OCI-LY1 (cell line): ENCODE measurements around the gene ZNF3.

Source experiments
- CTCF ChIP-seq: fragments of 200-600 bp; sonication (generic), shearing (Covaris generic); IDR thresholded peaks from 2 replicates; pipeline ENCODE4 v1.5.1; 2017; ENCODE audit warnings: mild to moderate bottlenecking, antibody characterized with exemption, low read length, moderate library complexity, mixed read lengths
- EZH2 ChIP-seq: fragments of 200-600 bp; sonication (generic), shearing (Covaris generic); IDR thresholded peaks from 2 replicates; pipeline ENCODE4 v1.8.0; 2017; ENCODE audit warnings: borderline replicate concordance, mixed run types, mild to moderate bottlenecking, antibody characterized with exemption, low read length, moderate library complexity, mixed read lengths

GRCh38 chr7:100033526-100033925 is 48.0 kb downstream of the ZNF3 start:
- TF ChIP-seq EZH2 (no peak), CTCF (no peak)
